GM20431 (cell line): ENCODE results near the gene TFF3.
"Not testable (repeated sequence)": the region's sequence is repeated elsewhere in the genome, so short reads cannot be mapped to it uniquely, and the experiment has no call there.

Source experiments
- in situ Hi-C: fragments of 300-500 bp; cut with MseI, MboI; formaldehyde crosslinking; loops from one replicate; pipeline ENCODE4 v1.15.0; 2020; ENCODE audit warnings: low sequenced_read_pairs; ENCODE audit not compliant: unreplicated experiment

TFF3 gene

DNA sequence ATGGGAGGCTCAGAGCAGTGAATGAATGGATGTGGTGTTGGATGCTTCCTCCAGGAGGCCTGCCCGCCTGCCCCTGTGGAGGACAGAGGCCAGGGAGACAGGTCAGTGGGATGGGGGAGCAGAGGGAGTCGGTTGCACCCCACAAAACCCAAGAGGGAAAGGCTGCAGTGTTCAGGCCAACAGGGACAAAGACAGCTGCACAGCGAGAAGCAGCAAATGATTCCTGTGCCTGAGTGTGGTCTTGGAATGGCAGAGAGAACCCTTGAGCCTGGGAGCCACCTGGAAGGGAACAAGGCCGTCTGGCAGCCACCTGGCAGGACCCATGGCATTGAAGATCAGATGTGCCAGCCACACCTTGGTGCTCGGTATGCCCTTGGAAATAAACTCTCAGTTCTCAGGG, 8.1 kb downstream of the TFF3 start:
- in situ Hi-C loops: no loop called here

DNA sequence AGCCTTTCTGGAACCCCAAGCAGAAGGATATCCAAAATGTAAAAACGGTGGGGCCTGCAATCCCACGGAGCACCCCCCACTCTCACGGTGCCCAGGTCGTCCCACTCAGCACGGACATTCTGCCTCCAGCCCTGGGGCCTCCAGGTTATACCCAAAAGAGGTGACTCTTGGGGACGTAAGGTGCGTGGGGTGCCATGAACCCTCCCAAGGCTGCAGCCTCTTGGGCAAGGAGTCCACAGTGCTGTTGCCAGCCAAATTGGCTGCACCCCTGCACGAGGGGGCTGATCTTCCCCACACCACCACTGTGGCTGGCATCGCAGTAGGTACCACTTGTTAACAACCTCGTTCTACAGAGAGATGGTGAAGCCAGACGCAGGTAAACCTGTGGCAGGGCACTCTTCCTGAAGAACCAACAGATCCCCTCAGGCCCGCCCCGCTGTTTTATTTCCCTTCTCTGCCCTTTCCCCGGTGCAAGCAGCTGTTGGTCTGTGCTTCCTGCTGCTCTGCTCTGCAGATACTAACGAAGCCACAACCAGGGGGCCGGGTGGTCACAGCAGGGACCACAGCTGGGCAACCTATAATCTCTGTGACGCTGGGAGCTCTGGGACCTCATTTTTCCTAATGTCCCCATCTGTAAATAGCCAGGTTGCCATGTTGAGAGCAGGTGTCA, 8.7 kb downstream of the TFF3 start:
- in situ Hi-C loops: no loop called here

DNA sequence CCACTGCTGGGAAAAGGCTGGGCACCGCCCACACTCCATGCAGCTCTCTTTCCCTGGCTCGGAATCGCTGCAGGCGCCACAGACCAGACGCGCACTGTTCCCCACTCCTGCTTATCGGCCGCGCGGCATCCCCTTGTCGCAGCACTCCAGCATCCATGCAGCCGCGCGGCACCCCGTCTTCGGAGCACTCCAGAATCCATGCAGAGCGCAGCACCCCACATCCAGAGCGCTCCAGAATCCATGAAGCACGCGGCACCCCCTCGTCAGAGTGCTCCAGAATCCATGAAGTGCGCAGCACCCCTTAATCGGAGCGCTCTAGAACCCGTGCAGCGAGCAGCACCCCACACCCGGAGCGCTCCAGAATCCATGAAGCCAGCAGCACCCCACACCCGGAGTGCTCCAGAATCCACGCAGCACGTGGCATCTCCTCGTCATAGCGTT, 9.5 kb downstream of the TFF3 start:
- in situ Hi-C loops: no loop called here

DNA sequence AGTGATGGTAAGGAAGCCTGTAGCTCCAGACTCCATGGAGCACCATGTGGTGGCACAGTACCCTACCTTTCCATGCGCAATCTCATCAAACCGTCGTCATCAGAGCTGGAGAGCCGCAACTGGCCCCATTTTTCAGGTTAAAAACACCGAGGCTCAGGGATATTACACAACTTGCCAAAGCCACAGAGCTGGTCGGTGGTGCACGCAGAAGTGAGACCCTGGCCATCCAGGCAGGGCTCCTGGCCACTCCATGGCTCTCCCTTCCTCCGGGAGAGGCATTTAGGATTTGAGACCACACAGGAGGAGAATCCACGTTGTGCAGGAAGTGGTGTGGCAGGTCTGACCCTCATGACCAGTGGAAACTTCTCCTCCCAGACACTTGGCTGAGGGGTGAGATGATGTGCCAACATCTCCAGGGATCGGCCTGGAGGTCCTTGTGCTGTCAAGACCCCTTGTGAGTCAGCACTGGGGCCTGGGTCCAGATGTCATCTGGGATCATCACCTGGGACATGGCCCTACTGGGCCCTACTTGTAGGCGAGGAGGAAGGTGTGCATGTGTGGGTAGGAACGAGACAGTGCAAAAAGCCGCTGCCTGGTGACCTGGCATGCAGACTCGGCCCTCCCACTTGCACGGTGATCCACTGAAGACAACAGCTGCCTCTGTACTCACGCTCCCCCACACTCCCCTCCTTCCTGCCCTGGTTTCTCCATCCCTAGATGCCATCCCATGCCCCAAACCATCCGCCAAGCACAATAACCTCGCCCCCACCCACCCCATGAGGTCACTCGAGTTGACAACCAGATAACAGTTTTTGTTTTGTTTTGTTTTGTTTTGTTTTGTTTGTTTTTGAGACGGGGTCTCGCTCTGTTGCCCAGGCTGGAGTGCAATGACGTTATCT, 10.4 kb downstream of the TFF3 start:
- in situ Hi-C loops: no loop called here

DNA sequence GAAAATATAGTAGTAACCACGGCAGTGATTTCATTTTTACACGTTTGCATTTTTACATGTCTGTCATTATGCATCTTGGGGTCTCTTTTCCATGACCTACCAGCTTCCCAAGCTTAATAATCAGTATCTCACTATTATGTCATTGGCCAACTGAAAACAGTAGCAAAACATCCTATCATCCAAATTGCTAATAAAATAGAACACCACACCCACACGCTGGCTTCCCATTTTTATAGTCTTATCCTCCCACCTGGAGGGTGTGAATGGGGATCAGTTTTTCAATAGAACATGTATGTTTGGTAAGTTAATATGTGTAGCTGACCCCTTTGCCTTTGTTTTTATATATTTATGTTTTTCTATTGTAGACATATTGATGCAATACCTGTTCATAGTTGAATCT, 11.8 kb downstream of the TFF3 start:
- in situ Hi-C loops: no loop called here

DNA sequence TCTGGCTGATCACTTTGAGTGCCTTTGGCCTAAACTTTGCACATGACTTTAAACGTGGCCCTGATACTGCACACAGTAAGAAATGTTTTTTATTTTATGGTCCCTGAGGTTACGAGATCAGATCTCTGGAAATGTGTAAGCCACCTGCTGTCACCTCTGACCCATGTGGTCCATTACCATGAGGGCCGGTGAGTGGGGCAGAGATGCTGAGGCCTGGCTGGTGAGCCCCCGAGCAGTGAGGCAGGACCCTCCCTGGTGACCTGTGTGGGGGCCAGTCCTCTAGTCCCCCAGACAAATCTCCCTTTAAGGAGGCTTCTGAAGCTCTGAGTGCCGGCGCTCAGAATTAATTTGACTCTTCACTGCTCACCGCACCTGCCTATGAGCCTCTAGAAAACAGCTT, 12.4 kb downstream of the TFF3 start:
- in situ Hi-C loops: no loop called here

DNA sequence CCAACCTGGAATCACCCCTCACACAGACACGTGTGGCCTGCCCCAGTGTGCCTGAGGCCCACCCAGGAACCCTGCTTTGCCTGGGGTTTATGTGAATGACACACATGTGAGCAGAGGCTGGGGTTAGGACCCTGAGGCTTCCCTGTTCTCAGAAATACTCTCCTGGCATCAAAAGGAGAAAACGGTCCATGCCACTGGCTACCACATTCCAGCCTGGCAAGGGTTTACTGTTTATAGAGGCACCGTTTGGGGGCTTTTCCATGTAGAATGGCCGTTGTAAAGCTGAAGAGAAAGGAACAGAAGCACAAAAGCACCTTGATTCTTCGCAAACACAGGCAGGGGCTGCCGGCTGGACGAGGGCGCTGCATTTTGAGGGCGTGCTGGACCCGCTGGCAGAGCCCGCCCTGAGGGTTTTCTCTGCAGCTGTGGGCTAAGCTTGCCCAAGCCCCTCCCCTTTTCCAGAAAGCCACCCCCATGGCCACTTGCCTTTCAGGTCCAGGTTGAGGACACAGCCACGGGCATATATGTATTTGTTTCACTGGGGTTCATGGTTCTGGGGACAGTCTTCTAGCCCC, 13.0 kb downstream of the TFF3 start:
- in situ Hi-C loops: no loop called here

DNA sequence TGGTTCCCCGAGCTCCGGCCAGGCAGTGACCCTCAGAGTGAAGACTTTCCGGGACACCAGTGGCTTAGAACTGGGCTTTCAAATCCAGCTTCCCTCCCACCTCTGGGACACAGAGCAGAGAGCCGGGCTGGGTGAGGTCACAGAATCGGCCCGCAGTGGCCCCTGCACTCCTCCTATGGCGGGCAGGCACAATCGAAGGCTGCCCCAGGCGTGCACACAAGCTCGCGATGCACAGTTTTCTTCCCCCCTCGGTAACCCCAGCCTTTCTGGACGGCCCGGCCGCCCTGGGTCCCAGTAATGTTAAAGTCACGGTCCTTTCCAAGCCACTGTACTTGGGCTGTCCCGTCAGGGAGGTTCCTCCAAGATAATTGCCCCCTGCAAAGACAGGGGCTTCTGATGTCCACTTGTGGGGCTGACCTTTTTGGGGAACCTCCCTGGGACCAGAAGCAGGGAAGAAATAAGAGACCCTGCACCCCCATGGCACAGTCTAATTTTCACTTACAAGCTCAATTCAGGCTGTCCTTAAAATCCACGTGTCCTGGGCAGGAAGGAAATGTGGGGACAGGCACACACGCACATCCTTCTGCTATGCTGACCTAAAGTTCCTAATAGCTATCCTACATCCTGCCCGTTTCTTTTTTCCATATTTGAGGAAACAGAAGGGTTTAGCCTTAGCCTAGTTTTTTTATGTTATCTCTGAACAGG, 13.7 kb downstream of the TFF3 start:
- in situ Hi-C loops: no loop called here

DNA sequence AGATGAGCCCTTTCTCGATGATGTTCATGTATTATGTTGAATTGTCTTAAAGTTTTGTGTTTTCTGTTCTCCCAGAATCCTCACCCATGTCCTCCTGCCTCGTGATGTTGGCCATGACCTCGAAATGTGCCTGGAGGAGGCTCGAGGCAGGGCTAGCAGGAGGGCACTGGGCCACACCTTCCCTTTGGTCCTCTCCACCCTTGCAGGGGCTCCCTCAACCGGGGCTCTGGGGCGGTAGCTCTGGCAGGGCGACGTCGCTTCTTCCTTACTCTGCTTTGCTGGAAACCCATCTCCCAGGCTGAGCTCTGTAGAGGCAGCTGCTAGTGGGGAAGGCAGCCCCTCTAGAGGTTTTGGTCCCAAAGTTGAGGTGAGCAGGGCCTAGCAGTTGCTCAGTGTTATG, 14.3 kb downstream of the TFF3 start:
- in situ Hi-C loops: no loop called here

DNA sequence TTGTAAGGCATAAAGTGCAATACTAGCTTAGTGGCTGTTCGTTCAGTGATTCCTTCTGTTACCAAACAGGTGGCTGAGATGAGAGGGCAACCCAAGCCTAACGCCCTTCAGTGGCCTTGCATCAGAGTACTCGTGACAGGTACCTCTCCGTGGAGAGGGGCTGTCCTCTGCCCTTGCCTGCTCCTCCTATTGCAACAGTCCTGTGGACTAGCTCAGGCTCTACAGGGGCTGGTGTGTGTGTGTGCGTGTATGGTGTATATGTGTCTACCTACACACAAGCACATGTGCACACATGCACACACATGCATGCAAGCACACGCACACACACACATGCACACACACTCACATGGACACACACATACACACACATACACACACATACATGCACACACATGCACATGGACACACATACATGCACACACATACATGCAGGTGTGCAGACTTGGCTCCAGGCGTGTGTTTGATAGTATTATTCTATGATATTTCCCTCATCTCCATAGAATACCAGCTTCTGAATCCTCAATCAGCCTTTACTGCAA, 15.1 kb downstream of the TFF3 start:
- in situ Hi-C loops: no loop called here

DNA sequence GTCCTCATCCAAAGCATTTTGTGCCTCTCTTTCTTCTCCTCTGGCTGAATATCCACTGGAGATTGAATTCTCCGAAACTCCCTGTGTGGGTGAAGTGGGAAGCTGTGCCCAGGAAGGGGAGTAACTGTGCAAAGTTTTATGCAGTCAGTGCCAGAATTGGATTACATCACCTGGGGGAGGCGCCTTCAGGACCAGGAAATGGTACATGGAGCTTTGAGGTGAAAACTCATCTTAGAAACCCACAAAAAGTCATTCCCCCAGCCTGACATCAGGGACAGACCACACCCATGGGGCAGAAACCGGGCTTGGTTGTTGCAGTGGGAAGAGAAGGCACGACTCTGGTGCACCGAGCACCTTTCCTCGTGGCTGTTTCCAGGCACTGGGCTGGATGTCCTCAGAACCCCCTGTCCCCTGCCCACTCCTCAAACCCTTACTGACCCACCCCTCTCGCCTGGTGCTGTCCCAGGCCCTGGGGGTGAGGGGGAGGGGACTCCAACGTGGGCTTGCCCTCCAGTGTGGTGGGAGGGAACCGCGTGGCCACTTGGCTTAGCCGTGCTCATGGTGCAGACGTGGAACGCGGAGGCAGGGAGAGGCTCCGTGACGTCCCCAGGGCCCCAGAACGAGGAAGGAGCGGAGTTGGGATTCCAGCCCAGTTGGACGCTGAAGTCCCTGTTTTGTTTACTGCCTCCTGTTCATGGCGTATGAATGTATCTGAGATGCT, 15.7 kb downstream of the TFF3 start:
- in situ Hi-C loops: no loop called here

DNA sequence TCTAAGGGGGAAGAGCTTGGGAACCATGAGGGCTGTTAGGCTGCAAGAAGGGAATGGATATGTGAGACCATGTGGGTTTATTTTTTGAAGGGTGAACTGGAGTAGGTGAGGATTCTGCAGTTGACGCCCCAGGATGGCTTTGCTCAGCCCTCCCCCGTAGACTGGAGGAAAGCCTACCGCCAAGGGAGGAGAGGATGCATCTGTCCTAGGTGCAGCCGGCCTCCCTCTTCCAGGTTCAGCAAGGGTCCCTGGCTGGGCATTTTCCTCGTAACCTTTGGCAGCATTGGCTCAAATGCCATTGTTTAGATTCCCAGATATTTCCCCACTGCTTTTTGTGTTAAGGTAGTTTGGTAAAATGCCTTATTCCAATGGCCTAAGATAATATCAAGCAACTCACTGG, 16.6 kb downstream of the TFF3 start:
- in situ Hi-C loops: no loop called here

DNA sequence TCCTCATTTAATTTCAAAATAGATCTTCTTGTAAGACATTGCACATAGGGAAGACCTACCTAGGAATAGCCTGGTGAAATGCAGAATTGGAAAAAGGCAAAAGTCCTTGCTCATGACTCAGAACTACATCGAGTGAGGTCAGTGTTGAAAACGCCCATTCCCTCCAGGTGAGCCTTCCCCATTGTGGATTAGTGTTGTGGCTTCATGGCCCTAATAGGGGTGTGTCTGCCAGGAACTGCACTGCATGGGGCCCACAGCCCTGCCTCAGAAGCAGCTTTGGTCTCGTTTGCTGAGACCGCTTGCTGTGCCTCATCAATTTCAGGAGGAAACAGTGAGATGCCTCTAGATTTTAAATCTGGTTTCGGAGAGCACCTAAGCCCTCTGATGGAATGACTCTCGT, 17.0 kb downstream of the TFF3 start:
- in situ Hi-C loops: no loop called here

DNA sequence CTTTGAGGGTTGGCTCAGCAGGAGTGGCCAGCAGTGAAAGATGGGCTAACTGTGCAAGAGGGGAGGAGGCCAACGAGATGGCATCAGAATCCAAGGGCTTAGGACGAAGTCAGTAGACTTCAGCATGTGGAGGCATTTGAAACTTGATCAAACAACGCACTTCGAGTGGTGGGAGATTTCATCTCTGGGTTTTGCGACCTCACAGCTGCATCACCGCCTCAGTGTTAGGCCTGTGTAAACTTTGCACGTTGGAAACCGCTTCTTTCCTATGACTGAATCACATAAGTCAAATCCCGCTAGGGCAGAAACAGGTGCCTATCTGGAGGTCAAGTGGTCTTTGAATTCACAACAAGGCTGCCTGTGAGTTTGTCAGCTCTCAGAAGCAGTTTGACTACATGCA, 17.8 kb downstream of the TFF3 start:
- in situ Hi-C loops: no loop called here

DNA sequence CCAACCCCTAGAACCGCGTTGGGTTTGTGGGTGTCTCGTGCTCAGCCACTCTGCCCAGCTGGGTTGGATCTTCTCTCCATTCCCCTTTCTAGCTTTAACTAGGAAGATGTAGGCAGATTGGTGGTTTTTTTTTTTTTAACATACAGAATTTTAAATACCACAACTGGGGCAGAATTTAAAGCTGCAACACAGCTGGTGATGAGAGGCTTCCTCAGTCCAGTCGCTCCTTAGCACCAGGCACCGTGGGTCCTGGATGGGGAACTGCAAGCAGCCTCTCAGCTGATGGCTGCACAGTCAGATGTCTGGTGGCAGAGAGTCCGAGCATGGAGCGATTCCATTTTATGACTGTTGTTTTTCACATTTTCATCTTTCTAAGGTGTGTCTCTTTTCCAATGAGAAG, 18.7 kb downstream of the TFF3 start:
- in situ Hi-C loops: no loop called here

DNA sequence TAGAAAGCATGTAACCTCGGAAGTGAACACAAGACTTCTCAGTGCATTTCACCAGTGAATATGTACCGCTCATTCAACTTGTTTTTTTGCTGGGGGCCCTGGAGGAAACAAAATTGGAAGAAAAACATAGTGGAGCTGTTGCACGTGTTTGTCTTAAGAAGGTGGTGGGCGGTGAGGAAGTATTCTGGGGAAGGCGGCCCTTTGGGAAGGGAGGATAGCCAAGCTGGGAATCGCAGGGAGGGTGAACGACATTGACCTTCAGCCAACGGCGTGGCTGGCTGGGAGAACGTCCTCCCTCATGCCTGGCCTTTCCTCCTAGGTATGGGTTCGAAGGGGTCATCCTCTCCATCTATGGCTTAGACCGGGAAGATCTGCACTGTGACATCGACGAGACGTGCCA, 19.4 kb downstream of the TFF3 start:
- in situ Hi-C loops: no loop called here

DNA sequence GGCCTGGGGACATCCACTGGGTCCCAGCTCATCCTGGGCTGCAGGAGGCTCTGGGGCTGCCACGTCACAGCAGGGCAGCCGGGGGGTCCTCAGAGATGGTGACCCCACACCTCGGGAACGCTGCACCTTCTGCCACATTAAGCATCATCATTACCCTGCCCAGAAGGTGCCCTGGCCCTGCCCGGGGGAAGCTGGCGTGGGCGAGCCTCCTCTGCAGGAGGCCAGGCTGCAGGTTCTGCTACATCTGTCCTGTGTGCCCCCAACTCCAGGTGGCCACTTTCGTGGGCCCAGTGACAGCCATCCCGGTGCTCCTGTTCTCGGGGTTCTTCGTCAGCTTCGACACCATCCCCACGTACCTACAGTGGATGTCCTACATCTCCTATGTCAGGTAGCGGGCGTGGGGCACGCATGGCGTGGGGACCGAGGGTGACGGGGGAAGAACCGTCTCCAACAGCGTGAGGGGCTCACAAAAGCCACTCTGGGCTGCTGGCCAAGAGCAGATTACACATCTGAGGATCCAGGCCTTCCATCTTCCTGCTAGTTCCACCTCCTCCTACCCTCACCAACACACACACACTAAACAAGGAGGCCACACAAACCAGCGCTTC, 20.8 kb downstream of the TFF3 start:
- in situ Hi-C loops: no loop called here

DNA sequence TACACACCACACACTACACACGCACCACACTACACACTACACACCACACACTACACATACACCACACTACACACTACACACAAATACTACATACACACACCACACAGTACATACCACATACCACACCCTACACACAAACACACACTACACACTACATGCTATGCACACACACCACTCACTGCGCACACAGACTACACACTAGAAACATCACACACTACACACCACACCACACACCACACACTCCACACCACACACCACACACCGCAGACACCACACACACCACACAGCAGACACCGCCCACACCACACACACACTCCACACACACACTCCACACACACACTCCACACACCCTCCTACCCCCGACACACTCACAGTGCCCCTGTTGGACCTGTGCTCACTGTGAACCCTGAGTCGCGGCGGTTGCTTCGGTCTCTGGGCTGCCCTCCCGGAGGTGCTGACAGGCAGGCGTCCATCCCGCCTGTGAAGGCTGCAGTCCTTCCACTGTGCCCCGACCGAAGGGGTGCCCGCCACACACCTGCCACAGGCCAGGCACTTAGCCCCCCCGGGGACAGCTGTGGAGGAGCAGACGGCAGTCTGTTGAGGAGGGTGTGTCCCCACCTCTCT, 21.4 kb downstream of the TFF3 start:
- in situ Hi-C loops: no loop called here

DNA sequence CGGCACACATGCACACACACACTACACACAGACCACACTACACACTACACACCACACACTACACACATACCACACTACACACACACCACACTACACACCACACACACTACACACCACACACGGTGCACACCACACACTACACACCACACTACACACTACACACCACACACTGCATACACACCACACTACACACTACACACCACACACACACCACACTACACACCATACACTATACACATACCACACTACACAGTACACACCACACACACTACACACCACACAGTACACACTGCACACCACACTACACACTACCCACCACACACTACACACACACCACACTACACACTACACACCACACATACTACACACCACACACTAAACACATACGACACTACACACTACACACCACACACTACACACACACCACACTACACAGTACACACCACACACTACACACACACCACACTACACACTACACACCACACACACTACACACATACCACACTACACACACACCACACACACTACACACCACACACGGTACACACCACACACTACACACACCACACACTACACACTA, 22.6 kb downstream of the TFF3 start:
- in situ Hi-C loops: not testable (repeated sequence)
